Measurements from ENCODE around the gene SDC1. TPM values are rescaled to one million over a fixed set of nuclear protein-coding genes. Genes with fewer than 3 reads are reported as not detected.

SDC1 gene
- total RNA-seq, 1 experiment from 2014 or later, result 22.3 TPM

- WGBS (ENCODE audit: extremely low coverage, insufficient read length, low lambda C conversion rate), result no CpG with 5 or more reads among the region's 66 CpGs
- Mint-ChIP-seq H3K4me3 (peak overlapping the region; percentile 63 to 79), H3K27me3 (ENCODE audit: low read depth) (peaks cover 32% of the 10 kb centered on the region), H3K9me3 (no peaks in the 10 kb centered on the region; a peak in 1 of 5 replicates), H3K4me1 (peaks cover 28 to 31% of the 10 kb centered on the region in 2 experiments), H3K36me3 (ENCODE audit: insufficient read depth in 1 of 3, low read depth in 3 of 3) (peaks cover 9 to 17% (median 9%) of the 10 kb centered on the region in 3 experiments; a peak in 6 of 7 replicates), H3K27ac (no peak overlapping the region)
- Histone ChIP-seq H3K27me3 (ENCODE audit: insufficient read depth, low read length) (no peaks in the 10 kb centered on the region), H3K79me2 (ENCODE audit: insufficient read depth, low read length) (peaks cover 11% of the 10 kb centered on the region; the same call in 1 of the 2 replicates), H3T11ph (ENCODE audit: low read length) (no peak overlapping the region), H2BK5ac (ENCODE audit: insufficient read length, low read length) (no peak overlapping the region), H3K79me1 (ENCODE audit: insufficient read depth, low read depth, low read length, poor library complexity, severe bottlenecking) (no peaks in the 10 kb centered on the region), H3K4me2 (ENCODE audit: insufficient read depth, insufficient read length, low read length) (peak overlapping the region; percentile 71), H3K23ac (ENCODE audit: insufficient read length, low read depth, low read length) (no peak overlapping the region), H3K56ac (ENCODE audit: insufficient read length, low read depth, low read length) (no peak overlapping the region), H4K91ac (ENCODE audit: insufficient read length, low read depth, low read length) (no peak overlapping the region), H2BK12ac (ENCODE audit: insufficient read length, low read depth, low read length) (no peak overlapping the region), H2AK5ac (ENCODE audit: insufficient read length, low read length) (no peak overlapping the region), H3K18ac (ENCODE audit: insufficient read length, low read depth, low read length) (peak overlapping the region; percentile 39), H4K8ac (replicated peaks; ENCODE audit: insufficient read length, low read depth, low read length) (no peak overlapping the region), H3K9ac (ENCODE audit: extremely low read depth, insufficient read length, low read length) (peak overlapping the region; percentile 12), H3K27ac (ENCODE audit: insufficient read length, low read depth, low read length) (no peak overlapping the region), H3K4ac (ENCODE audit: low read depth, low read length) (no peak overlapping the region), H3K4me1 (ENCODE audit: insufficient read depth, low read length) (peaks cover 9% of the 10 kb centered on the region; the same call in 1 of the 2 replicates), H3K9me3 (ENCODE audit: control insufficient read depth, low read depth, low read length) (no peaks in the 10 kb centered on the region), H3K23me2 (ENCODE audit: insufficient read length, low read depth, low read length, poor library complexity, severe bottlenecking) (peaks cover 10% of the 10 kb centered on the region), H2BK20ac (ENCODE audit: low read depth, low read length, poor library complexity, severe bottlenecking) (no peak overlapping the region), H2BK120ac (ENCODE audit: low read depth, low read length, poor library complexity, severe bottlenecking) (no peak overlapping the region), H2BK15ac (ENCODE audit: low read depth, low read length) (no peak overlapping the region), H2AFZ (ENCODE audit: low read length) (no peak overlapping the region), H4K20me1 (ENCODE audit: control insufficient read depth, insufficient read depth, insufficient read length) (no peaks in the 10 kb centered on the region), H3K14ac (ENCODE audit: insufficient read depth, low read length) (peak overlapping the region; percentile 38; the same call in 1 of the 2 replicates), H4K5ac (ENCODE audit: insufficient read length, low read depth, low read length) (no peak overlapping the region)
- TF ChIP-seq CTCF (conservative IDR thresholded peaks at IDR 0.05), result no peak; the same call in 2 of the 3 replicates
- peak; percentile 63 for DNase-seq
These were observed 1.3 kb downstream of the SDC1 start for GRCh38 chr2:20223407-20224163.
